ENCODE data around the gene CHAT.

The CHAT gene

GRCh38 chr10:49587981-49588380 is 25.9 kb upstream of the CHAT start:
- DNase-seq (ENCODE audit: low spot score), result no peak
- no peak for TF ChIP-seq CTCF (conservative IDR thresholded peaks at IDR 0.05; ENCODE audit: low read depth)
- CTCF ChIA-PET, result no interaction called here
- POLR2A ChIA-PET (ENCODE audit: low non-redundant PET), result no interaction called here
- H3K27ac ChIP-seq, result no peak overlapping the region

GRCh38 chr10:49592726-49593563 is 20.9 kb upstream of the CHAT start:
- H3K27ac ChIP-seq, result no peak overlapping the region
- ChIA-PET CTCF (interaction anchor here (0.6 to 1.6 kb wide), 14 partner anchors 13 to 448 kb away, joined by 3 to 6 read pairs (median 3); partner anchors contain the start of gene OGDHL), POLR2A (ENCODE audit: low non-redundant PET) (no interaction called here)
- DNase-seq (ENCODE audit: low spot score), result peak; percentile 79
- peak; percentile 90 for TF ChIP-seq CTCF (conservative IDR thresholded peaks at IDR 0.05; ENCODE audit: low read depth)

- DNase-seq (ENCODE audit: low spot score), result no peak
- H3K27ac ChIP-seq, result no peak overlapping the region
- POLR2A ChIA-PET (ENCODE audit: low non-redundant PET), result no interaction called here
- no peak for TF ChIP-seq CTCF (conservative IDR thresholded peaks at IDR 0.05; ENCODE audit: low read depth)
- CTCF ChIA-PET, result interaction anchor here (0.6 to 1.6 kb wide), 13 partner anchors 12 to 447 kb away, joined by 3 to 6 read pairs (median 3); partner anchors contain the start of gene OGDHL
Measured at GRCh38 chr10:49593564-49593875, 20.3 kb upstream of the CHAT start.

DNA sequence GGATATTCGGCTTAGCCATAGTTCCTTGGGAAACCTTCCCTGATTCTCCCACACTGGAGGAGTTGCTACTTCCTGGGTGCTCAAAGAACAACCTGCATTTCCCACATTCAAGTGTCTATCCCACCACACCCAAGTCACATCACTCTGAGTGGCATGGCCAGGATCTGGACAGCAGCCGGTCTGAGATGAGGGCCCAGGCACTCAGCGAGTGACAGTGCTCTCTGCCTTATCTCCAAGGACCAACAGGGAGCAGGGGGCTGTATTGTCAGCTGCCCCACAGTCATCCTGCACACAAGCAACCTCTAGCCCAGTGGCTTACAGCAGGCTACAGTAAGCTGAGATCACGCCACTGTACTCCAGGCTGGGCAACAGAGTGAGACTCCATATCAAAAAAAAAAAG is 19.8 kb upstream of the CHAT start:
- no peak for TF ChIP-seq CTCF (conservative IDR thresholded peaks at IDR 0.05; ENCODE audit: low read depth)
- POLR2A ChIA-PET (ENCODE audit: low non-redundant PET), result no interaction called here
- no peak for DNase-seq (ENCODE audit: low spot score)
- no peak overlapping the region for H3K27ac ChIP-seq
- CTCF ChIA-PET, result interaction anchor here (0.5 to 1.6 kb wide), 9 partner anchors 160 to 932 kb away, joined by 3 to 8 read pairs (median 3); partner anchors contain the start of gene OGDHL

DNA sequence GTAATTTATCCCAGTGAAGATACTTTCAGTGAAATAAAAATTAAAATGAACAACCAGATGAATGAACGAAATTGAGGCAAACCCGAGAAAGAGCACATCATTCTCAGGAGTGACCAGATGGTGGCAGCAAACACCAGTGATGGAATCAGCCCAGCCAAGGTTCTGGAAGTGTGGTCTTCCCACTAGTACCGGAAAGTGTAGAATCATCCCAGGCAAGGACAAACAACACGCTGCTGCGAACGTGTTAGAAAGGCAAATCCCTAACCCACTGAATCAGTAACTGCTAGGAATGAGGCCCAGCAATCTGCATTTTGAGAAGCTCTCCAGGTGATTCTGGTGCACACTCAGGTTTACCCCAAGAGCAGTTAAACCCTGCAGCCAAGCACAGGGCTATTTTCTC is 19.2 kb upstream of the CHAT start:
- DNase-seq (ENCODE audit: low spot score), result peak; percentile 75
- POLR2A ChIA-PET (ENCODE audit: low non-redundant PET), result no interaction called here
- peak; percentile 87 for TF ChIP-seq CTCF (conservative IDR thresholded peaks at IDR 0.05; ENCODE audit: low read depth)
- CTCF ChIA-PET, result interaction anchor here (0.6 to 1.6 kb wide), 6 partner anchors 55 to 233 kb away, joined by 3 to 8 read pairs (median 4); no protein-coding TSS in a partner anchor
- no peak overlapping the region for H3K27ac ChIP-seq

- CTCF ChIA-PET, result interaction anchor here (0.6 to 1.6 kb wide), 8 partner anchors 29 to 233 kb away, joined by 3 to 8 read pairs (median 4); no protein-coding TSS in a partner anchor
- POLR2A ChIA-PET (ENCODE audit: low non-redundant PET), result no interaction called here
- DNase-seq (ENCODE audit: low spot score), result no peak
- no peak overlapping the region for H3K27ac ChIP-seq
- TF ChIP-seq CTCF (conservative IDR thresholded peaks at IDR 0.05; ENCODE audit: low read depth), result no peak
Measured at GRCh38 chr10:49595003-49595712, 18.7 kb upstream of the CHAT start.
